ENCODE results near the gene F13A1.

The F13A1 gene

DNA sequence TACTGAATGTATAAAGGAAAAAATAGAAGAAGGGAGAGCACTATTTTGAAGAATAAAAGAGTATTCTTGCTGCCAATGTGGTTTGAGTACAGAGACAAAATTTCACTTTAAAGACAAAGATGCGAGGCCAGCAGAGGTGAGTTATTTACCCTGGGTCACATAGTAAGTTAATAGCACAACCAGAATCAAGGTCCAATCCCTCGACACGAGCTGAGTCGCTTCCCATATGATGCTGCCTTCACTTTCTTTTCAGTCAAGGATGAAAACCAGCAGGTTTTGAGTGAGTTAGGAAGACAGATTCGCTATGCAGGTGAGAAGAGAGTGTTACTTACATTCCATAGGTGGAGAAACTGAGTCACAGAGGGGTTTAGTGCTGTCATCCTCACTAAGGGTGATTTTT lies 75.8 kb downstream of the F13A1 start:
- no peak for DNase-seq (ENCODE audit: low read depth in 4 of 4, low spot score in 1 of 4)

DNA sequence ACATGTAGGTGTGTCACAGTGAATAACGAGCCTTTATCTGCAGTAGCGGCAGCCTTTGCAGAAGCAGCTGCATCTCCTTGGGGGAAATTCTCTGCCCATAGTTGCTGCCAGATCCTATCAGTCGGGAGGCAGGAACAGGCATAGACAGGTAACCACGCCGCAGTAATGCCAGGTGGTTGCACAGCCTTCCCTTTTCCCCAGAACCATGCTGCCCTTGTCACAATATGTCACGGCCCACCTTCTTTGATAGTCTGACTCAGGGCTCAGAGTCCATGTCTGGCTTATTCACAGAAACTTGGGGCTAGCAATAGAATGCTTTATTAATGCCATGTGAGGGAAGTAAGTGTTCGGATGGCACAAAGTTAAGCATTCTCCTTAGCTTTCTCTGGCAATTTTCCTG lies 76.6 kb downstream of the F13A1 start:
- no peak for DNase-seq (ENCODE audit: low read depth in 4 of 4, low spot score in 1 of 4)

- DNase-seq (ENCODE audit: low read depth in 4 of 4, low spot score in 1 of 4) = no peak
These were observed 80.6 kb downstream of the F13A1 start for GRCh38 chr6:6239598-6240581.

- DNase-seq (ENCODE audit: low read depth in 4 of 4, low spot score in 1 of 4) = no peak
These were observed 83.6 kb downstream of the F13A1 start for GRCh38 chr6:6236730-6237469.

DNA sequence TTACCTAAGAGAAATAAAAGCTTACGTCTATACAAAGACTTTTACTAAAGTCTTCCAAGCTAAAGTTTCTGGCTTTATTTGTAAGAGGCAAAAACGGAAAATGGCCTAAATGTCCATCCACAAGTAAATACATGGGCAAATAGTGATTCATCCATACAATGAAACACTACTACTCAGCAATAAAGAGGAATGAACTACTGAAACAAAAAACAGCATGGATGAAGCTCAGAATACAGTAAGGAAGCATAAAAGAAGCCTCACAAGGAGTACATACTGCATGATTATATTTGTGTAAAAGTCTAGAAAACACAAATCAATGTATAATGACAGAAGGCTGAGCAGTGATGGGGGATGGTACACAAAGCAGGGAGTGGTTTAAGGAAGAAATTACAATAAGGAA lies 84.7 kb downstream of the F13A1 start:
- no peak for DNase-seq (ENCODE audit: low read depth in 4 of 4, low spot score in 1 of 4)

GRCh38 chr6:6234963-6235362 lies 85.5 kb downstream of the F13A1 start:
- no peak for DNase-seq (ENCODE audit: low read depth in 4 of 4, low spot score in 1 of 4)

DNA sequence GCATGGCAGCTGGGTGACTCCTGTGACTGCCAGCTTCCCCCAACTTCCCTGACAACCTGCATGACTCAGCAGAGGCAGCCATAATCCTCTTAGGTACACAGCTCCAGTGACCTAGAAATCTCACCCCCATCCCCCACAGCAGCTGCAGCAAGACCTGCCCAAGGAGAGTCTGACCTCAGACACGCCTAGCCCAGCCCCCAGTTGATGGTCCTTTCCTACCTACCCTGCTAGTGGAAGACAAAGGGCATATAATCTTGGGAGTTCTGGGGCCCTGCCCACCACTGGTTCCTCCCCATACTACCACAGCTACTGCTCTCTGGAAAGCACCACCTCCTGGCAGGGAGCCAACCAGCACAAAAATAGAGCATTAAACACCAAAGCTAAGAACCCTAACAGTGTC lies 90.2 kb downstream of the F13A1 start:
- no peak for DNase-seq (ENCODE audit: low read depth in 4 of 4, low spot score in 1 of 4)

GRCh38 chr6:6227896-6228295 lies 92.6 kb downstream of the F13A1 start:
- DNase-seq (ENCODE audit: low read depth in 4 of 4, low spot score in 1 of 4) = no peak

- DNase-seq (ENCODE audit: low read depth in 4 of 4, low spot score in 1 of 4) = no peak
These were observed 94.5 kb downstream of the F13A1 start for GRCh38 chr6:6225885-6226529.

- no peak for DNase-seq (ENCODE audit: low read depth in 4 of 4, low spot score in 1 of 4)
These were observed 95.5 kb downstream of the F13A1 start for GRCh38 chr6:6224933-6225486.

GRCh38 chr6:6221787-6222535 lies 98.5 kb downstream of the F13A1 start:
- DNase-seq (ENCODE audit: low read depth in 4 of 4, low spot score in 1 of 4) = no peak

DNA sequence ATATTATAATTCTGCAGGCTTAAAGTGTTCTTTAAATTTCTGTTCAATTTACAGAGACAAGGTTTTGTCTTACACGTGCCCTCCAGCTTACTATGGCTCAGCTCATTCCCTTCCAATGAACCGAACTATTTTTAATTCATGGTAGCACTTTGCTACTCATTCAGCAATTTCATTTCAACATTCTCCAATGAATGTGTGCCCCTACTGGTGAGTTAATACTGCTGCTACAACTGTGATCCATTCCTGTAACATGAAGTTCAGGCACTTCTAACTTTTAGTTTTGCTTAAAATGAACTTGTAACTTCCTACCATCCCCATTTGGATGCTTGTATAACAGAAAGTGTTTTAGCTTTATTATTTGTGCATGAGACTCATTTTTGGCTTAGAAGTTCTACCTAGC lies 99.7 kb downstream of the F13A1 start:
- no peak for DNase-seq (ENCODE audit: low read depth in 4 of 4, low spot score in 1 of 4)

- no peak for DNase-seq (ENCODE audit: low read depth in 4 of 4, low spot score in 1 of 4)
These were observed 100.7 kb downstream of the F13A1 start for GRCh38 chr6:6219716-6220115.

DNA sequence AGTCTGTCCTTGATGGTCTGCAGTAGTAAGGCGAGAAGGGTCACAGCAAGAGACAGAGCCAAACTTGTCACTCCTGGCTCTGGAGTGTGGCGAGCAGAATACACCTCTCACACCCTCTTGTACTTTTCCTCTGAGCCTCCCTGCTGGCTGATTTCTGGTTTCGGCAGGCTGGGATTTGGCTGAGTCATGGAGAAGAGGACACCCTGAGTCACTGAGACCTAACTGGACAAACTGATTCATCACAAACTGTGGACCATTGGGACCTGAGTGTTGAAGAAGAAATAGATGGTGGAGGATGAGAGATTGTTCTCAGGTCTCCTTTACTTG lies 101.7 kb downstream of the F13A1 start:
- no peak for DNase-seq (ENCODE audit: low read depth in 4 of 4, low spot score in 1 of 4)

- DNase-seq (ENCODE audit: low read depth in 4 of 4, low spot score in 1 of 4) = no peak
These were observed 102.4 kb downstream of the F13A1 start for GRCh38 chr6:6217855-6218758.

- DNase-seq (ENCODE audit: low read depth in 4 of 4, low spot score in 1 of 4) = no peak
These were observed 109.5 kb downstream of the F13A1 start for GRCh38 chr6:6210994-6211393.

GRCh38 chr6:6202886-6203285 lies 117.6 kb downstream of the F13A1 start:
- no peak for DNase-seq (ENCODE audit: low read depth in 4 of 4, low spot score in 1 of 4)

- DNase-seq (ENCODE audit: low read depth in 4 of 4, low spot score in 1 of 4) = no peak
These were observed 119.3 kb downstream of the F13A1 start for GRCh38 chr6:6201200-6201599.

GRCh38 chr6:6199678-6200077 lies 120.8 kb downstream of the F13A1 start:
- DNase-seq (ENCODE audit: low read depth in 4 of 4, low spot score in 1 of 4) = no peak

- DNase-seq (ENCODE audit: low read depth in 4 of 4, low spot score in 1 of 4) = no peak
These were observed 123.7 kb downstream of the F13A1 start for GRCh38 chr6:6196762-6197161.

Data from stimulated activated CD4-positive, alpha-beta T cell treated with anti-CD3 and anti-CD28 coated beads, Interleukin-1b, Interleukin-23, amount 100 ng/mL, for 24 hours (primary cell).